Psoas muscle (tissue), 8 donors: ENCODE results near the gene TSPAN9. TPM values are rescaled to one million over a fixed set of nuclear protein-coding genes. Genes with fewer than 3 reads are reported as not detected.

ENCODE experiments used
- ATAC-seq, 4 donors: fragments of 200-7000 bp; cut with Tn5 transposase; one replicate each; pipeline ENCODE4 v1.9.1; 2020; ENCODE audit warnings: moderate library complexity in 3 of 4, mild to moderate bottlenecking in 2 of 4
- DNase-seq, 2 donors: peaks; one replicate each; pipeline ENCODE4 v3.0.0-alpha.2; 2020
- H3K27ac ChIP-seq: fragments of 200-600 bp; one replicate; pipeline ENCODE4 v1.8.0; 2022
- H3K27me3 ChIP-seq, 3 donors: fragments of 200-600 bp in 1 of 3; one replicate each; pipeline versions ENCODE4 v1.6.1 to v1.8.0; 2013 to 2022; ENCODE audit warnings: low read length in 2 of 3, mild to moderate bottlenecking in 2 of 3, moderate library complexity in 1 of 3; ENCODE audit not compliant: insufficient read depth in 3 of 3
- H3K36me3 ChIP-seq, 2 donors: fragments of 200-600 bp in 1 of 2; one replicate each; pipeline versions ENCODE4 v1.6.1 to v1.8.0; 2013 to 2022; ENCODE audit warnings: low read depth in 1 of 2, mild to moderate bottlenecking in 1 of 2, moderate library complexity in 1 of 2; ENCODE audit not compliant: insufficient read depth in 1 of 2
- H3K4me1 ChIP-seq: fragments of 200-600 bp; one replicate; pipeline ENCODE4 v1.8.0; 2022
- H3K4me3 ChIP-seq: fragments of 200-600 bp; one replicate; pipeline ENCODE4 v1.8.0; 2022; ENCODE audit warnings: mild to moderate bottlenecking
- H3K9me3 ChIP-seq: fragments of 200-600 bp; one replicate; pipeline ENCODE4 v1.8.0; 2022
- CTCF ChIP-seq: fragments of 200-600 bp; IDR thresholded peaks from one replicate; pipeline ENCODE4 v1.8.0; 2022; ENCODE audit warnings: antibody characterized with exemption
- WGBS, 3 donors: extraction: QIAGEN DNeasy Blood & Tissue Kit; methylation state at CpG; one replicate each; pipeline versions ENCODE4 v1.1.6 to v1.1.7; 2013; 5-methylcytosine and 5-hydroxymethylcytosine counted together
- intact Hi-C, 2 donors: fragments of 100-400 bp; cut with DNase I; formaldehyde crosslinking; loops; one replicate each; pipeline versions ENCODE4 v1.11.0 to v1.14.2; 2022
- polyA plus RNA-seq, 3 donors: library from polyadenylated mRNA; stranded (reverse); fragments of 200-250 nt; gene quantifications; one replicate each; pipeline ENCODE4 v1.2.3, GENCODE V29; 2013
- total RNA-seq, 4 donors: library from RNA; stranded (reverse); fragmentation: NEBNext Ultra II Directional in 2 of 4; extraction: Animal tissue kit (Norgen Biotek cat#: 25700) in 2 of 4; gene quantifications; one replicate each; pipeline versions ENCODE4 v1.2.1 to v1.2.4, GENCODE V29; 2021 to 2023
- donor health status: healthy with polysubstance abuse.
- donor health status: DM: no; HTN: no; CAD: no; lungs with moderate emphysema.
- donor health status: Bipolar disorder and iron deficiency.
- donor health status: healthy.
- donor health status: DM: yes; HTN: yes; CAD: no.
- donor health status: DM: no; HTN: no; CAD: no.
- donor health status: DM: no; HTN: no; CAD: no.
- donor health status: DM: yes; HTN: yes; CAD: no.

The TSPAN9 gene
- total and polyA plus RNA-seq, 7 donors, result 6.4 to 28.0 (median 11.6) TPM

GRCh38 chr12:3149515-3150307 is 72.5 kb downstream of the TSPAN9 start:
- Histone ChIP-seq H3K4me3 (no peak overlapping the region), H3K27ac (no peak overlapping the region), H3K4me1 (peaks cover 34% of the 10 kb centered on the region), H3K27me3 (no peaks in the 10 kb centered on the region), H3K9me3 (no peaks in the 10 kb centered on the region), H3K36me3 (no peaks in the 10 kb centered on the region)
- 73 to 80% (median 74%) methylated on average over 10 of the region's 10 CpGs for WGBS, 3 donors
- TF ChIP-seq CTCF, result no peak
- intact Hi-C loops, result loop anchor here in 1 of 2 donors (5.0 kb wide), 1 partner anchor 48 kb away; no protein-coding TSS in a partner anchor
- ATAC-seq (peak in 1 of 4 donors; percentile 40), DNase-seq (no peak)

GRCh38 chr12:3150308-3150670 is 73.1 kb downstream of the TSPAN9 start:
- no peak for ATAC-seq
- H3K27ac ChIP-seq, result no peak overlapping the region
- TF ChIP-seq CTCF, result no peak
- no peak overlapping the region for H3K4me3 ChIP-seq
- DNase-seq, result no peak
- intact Hi-C loops, result no loop called here
- H3K9me3 ChIP-seq, result no peaks in the 10 kb centered on the region
- peaks cover 31% of the 10 kb centered on the region for H3K4me1 ChIP-seq
- H3K36me3 ChIP-seq, result no peaks in the 10 kb centered on the region
- WGBS, 3 donors, result 71 to 80% (median 78%) methylated on average over 5 of the region's 5 CpGs
- no peaks in the 10 kb centered on the region for H3K27me3 ChIP-seq

DNA sequence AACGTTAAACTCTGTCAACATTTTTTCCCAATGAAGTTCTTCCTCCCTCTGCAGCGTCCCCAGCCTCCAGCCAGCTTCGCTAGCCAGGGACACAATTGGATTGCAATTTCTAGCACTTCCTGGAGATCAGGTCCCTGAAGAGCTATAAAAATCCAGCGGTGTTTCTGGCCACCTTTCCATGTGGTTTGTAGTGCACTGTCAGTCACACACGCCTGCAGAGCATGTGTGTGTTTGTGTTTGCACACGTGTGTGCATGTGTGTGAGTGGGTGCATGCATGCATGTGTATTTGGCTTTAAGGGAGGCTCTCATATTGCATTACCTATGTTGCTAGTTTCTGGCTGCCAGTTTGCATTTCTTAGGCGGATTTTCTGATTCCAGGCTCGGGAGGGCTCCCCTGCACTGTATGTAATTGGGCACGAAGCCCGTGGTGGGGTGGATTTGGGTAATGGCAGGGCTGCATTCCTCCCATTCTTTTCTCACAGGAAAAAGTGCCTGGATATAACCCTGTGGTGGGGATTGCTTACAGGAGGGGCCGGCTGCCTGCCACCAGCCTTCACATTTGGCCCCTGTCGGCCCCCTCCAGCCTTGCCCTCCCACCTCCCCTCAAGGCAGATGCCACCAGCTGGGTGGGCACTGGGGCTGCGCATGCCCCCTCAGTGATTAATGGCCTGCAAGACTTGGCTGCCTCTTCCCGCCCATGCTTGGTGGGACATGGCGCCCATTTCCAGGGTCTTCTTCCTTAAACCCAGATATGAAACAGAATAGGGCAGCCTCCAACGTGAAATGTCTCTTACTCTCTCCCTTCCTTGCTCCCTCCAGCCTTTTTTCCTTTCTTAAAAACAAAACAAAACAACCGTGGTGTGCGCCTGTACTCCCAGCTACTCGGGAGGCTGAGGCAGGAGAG is 74.0 kb downstream of the TSPAN9 start:
- 42 to 47% (median 45%) methylated on average over 18 to 19 of the region's 19 CpGs for WGBS, 3 donors
- no peaks in the 10 kb centered on the region for H3K36me3 ChIP-seq
- no peaks in the 10 kb centered on the region for H3K27me3 ChIP-seq
- H3K9me3 ChIP-seq, result no peaks in the 10 kb centered on the region
- DNase-seq (peak in 1 of 2 donors; percentile 61), ATAC-seq (peak in 2 of 4 donors; percentile 29 to 38)
- H3K4me1 ChIP-seq, result peaks cover 30% of the 10 kb centered on the region
- intact Hi-C loops, result no loop called here
- TF ChIP-seq CTCF, result no peak
- H3K4me3 ChIP-seq, result no peak overlapping the region
- H3K27ac ChIP-seq, result no peak overlapping the region

- Histone ChIP-seq H3K36me3 (no peaks in the 10 kb centered on the region), H3K27ac (peak overlapping the region; percentile 36), H3K4me1 (peaks cover 30% of the 10 kb centered on the region), H3K4me3 (no peak overlapping the region), H3K27me3 (no peaks in the 10 kb centered on the region), H3K9me3 (no peaks in the 10 kb centered on the region)
- 41 to 51% (median 46%) methylated on average over 5 of the region's 5 CpGs for WGBS, 3 donors
- DNase-seq, result peak in 1 of 2 donors; percentile 57
- ATAC-seq, result no peak
- TF ChIP-seq CTCF, result no peak
- intact Hi-C loops, result no loop called here
These were observed 74.9 kb downstream of the TSPAN9 start for GRCh38 chr12:3152011-3152511.
